Medulla oblongata (tissue), 1 donor: ENCODE results near the gene CDC73.
"Not testable (repeated sequence)": the region's sequence is repeated elsewhere in the genome, so short reads cannot be mapped to it uniquely, and the experiment has no call there.

Experiments used
- DNase-seq: peaks from one replicate; pipeline ENCODE4 v3.0.0-alpha.2; 2015; ENCODE audit errors: extremely low spot score

CDC73 gene

DNA sequence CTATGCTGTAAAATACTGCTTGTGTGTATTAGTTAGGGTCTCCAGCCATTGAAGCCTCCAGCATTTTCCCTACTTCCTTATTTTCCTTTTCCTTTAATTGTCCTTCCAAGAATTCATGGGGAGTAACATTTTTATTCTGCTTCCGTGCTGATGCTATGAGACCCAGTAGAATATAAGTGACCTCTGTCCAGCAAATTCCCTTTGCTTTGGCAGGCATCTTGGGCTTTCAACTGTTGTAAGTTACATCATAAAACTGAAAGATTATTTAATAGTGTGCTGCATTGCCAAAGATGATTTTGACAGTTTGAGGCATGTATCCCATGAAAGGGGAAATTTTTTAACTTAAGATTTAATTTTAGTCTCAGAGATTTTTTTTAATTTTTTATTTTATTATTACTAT, 112.7 kb downstream of the CDC73 start:
- DNase-seq = no peak

DNA sequence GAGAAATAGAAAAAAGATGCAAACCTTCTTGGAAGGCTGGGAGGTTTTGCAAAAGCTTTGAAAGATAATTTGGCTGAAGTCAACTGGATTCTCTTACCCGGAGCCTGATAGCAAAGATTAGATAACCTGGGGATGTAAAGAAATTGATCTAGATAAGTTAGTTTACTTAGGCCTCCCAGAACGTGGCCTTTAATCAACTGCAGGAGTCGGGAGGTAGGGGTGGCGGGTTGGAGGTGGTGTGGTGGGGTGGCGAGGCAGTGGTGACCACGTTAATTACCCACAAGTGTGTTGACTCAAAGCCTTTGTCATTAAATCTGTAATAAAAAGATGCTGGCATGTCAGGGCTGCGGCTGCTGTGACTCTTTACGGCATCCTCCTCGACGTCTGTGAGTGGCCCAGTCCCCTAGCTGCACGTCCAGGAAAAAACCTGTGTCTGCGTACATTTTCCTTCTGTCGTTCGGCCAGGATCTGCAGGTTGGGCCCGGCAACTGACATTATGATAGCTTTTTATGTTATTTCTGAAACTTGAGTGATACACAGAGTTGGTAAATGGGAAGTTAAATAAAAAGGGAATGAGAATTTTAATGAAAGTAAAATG, 115.6 kb downstream of the CDC73 start:
- DNase-seq = no peak

- no peak for DNase-seq
Observed at GRCh38 chr1:193240609-193241008, 118.8 kb downstream of the CDC73 start.

- DNase-seq = no peak
Observed at GRCh38 chr1:193241132-193241827, 119.4 kb downstream of the CDC73 start.

GRCh38 chr1:193242000-193242399, 120.2 kb downstream of the CDC73 start:
- DNase-seq = no peak

- DNase-seq = no peak
Observed at GRCh38 chr1:193249187-193249586, 127.4 kb downstream of the CDC73 start.

- no peak for DNase-seq
Observed at GRCh38 chr1:193251950-193252349, 130.1 kb downstream of the CDC73 start.

DNA sequence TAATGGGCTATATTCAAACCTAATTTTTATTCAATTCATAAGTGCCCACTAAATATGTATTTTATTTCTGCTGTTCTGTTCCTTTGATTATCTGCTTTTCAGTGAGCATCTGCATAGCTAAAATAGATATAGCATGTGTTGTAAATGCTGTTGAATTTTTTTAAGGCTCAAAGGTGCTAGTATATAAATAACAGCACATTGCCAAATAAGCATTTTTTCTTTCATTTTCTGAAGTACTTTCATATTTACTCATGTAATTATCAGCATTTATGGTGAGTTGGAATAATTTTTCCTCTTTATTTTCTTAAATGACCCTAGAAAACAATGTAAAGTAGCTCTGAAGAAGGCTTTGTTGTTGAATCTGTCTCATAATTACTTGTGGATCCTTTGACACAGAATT, 134.2 kb downstream of the CDC73 start:
- no peak for DNase-seq

- no peak for DNase-seq
Observed at GRCh38 chr1:193259636-193260035, 137.8 kb downstream of the CDC73 start.

DNA sequence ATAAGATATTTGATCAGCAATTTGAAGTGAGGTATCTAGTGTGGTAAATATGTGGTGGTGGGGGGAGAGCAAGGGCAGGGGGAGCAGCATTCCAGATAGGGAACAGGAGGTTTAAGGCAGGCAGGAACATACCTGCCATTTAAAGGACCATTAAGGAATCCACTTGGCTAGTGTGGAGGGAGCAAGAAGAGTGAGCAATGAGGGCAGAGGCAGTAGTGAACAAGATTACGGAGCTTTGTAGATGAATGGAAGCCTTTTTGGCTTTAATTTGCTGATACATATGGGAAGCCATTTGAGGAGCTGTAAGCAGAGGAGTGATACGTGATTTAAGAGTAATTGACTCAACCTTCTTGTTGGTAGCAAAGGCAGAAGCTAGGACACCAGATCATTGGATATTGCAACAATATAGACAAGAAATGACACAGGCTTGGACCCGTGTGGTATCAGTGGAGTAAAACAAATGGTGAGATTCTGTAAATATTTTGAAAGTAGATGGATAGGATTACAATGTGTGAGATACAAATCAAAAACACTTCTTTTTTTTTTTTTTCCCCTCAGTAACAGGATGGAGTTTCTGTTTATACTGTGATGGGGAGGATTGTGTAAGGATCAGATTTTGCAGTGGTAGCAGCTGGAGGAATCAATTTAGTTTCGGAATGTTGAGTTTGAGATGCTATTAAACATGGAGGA, 138.4 kb downstream of the CDC73 start:
- no peak for DNase-seq

DNA sequence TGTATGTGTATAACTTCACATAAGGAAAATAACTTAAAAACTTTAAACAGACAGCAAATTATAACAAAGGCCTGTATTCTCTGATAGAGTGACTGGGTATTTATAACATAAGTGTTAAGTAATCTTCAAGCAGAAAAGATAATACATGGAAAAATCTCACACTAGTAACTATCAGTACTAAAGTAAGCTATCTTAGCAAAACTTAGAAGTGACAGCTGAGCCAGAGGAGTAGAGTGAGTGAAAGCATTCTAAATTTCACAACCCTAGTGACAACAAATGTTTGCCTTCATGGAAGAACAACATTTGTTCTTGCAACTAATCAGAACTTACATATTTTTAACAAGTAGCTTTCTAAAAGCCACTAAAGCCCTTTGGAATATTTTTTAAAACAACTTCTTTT, 139.1 kb downstream of the CDC73 start:
- no peak for DNase-seq

DNA sequence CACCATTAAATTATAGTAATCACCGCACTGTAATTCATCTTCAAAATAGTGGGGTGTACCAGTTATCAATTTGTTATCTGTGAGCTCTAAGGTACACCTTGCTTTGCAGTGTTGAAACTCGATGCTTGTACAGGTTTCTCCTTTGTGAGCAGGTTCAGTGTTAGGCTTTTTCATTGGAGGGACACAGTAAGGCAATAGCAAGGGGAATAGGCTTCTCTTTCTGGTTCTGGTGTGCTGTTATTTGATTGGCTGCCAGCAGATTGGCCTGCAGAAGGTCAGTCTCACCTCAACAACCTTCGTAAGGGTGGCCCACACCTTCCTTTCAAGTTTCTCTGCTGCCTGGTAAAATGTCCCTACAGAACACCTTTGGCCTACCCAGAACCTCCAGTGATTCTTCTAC, 140.8 kb downstream of the CDC73 start:
- no peak for DNase-seq

GRCh38 chr1:193264313-193265065, 142.7 kb downstream of the CDC73 start:
- DNase-seq = no peak

DNA sequence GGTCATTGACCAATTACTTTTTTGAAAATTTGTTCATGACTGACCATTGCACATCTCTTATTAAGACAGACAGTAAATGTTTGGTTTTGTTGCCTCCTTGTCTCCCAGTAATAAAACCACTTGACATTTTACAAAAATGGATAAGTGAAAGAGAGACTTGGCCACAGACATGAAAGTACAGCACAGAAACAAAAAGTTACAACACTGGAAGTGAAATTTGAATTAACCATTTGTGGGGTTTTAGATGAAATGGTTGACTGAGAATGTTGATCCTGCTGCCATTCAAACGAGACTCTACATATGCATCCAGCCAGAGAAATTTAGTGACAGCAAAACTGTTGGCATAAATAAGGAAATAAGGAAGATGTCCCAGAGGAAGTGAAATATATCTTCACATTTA, 143.9 kb downstream of the CDC73 start:
- DNase-seq = no peak

- not testable (repeated sequence) for DNase-seq
Observed at GRCh38 chr1:193266794-193267193, 145.0 kb downstream of the CDC73 start.

DNA sequence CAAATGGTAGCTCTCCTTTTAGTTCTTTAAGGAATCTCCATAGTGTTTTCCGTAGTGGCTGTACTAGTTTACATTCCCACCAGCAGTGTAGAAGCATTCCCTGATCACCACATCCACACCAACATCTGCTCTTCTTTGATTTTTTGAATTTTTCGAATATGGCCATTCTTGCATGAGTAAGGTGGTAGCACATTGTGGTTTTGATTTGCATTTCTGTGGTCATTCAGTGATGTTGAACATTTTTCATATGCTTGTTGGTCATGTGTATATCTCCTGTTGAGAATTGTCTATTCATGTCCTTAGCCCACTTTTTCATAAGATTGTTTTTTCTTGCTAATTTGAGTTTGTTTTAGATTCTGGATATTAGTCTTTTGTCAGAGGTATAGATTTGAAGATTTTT, 149.2 kb downstream of the CDC73 start:
- DNase-seq = no peak

DNA sequence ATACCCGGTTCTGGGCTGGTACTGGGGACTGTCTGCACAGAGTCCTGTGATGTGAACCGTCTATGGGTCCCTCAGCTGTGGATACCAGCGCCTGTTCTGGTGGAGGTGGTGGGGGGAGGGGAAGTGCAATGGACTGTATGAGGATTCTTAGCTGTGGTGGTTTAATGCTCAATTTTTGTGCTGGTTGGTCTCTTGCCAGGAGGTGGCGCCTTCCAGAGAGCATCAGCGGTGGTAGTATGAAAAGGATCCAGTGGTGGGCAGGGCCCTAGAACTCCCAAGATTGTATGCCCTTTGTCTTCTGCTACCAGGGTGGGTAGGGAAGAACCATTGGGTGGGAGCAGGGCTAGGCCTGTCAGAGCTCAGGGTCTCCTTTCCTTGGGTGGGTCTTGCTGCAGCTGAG, 153.9 kb downstream of the CDC73 start:
- no peak for DNase-seq

DNA sequence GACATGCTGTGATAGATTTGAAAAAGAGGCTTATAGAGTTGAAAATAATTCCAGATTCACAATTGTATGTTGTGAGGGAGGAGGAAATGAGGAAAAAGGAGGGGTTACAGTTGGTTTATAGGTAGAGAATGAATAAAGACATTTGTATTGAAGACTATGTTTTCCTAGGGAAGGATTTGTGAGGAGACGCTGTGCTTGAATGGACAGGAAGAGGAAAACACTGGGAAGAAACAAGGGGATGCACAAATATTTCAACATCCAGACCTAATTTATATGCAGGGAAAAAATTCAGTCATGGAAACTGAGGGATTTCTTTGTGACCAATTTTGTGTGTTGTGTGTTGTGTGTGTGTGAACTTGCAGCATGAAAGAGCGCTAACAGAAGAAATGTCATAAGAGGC, 157.1 kb downstream of the CDC73 start:
- no peak for DNase-seq

DNA sequence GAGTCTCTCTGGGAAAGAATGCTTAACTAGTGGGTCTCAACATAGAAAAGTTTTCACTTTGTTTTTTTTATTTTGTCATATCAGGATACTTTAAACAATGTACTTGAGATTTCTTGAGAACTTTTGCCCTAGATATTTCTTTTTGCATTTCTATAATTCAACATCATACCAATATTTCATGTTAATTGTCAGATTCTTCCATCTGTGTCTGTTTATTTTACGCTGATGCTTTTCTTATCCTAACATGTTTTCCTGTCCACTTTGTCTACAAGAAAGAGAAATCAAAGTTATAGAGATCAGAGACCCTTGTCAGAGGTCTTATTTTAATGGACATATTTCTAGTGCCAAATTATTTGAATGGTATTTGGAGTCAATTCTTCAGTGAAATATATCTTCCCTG, 160.1 kb downstream of the CDC73 start:
- no peak for DNase-seq

DNA sequence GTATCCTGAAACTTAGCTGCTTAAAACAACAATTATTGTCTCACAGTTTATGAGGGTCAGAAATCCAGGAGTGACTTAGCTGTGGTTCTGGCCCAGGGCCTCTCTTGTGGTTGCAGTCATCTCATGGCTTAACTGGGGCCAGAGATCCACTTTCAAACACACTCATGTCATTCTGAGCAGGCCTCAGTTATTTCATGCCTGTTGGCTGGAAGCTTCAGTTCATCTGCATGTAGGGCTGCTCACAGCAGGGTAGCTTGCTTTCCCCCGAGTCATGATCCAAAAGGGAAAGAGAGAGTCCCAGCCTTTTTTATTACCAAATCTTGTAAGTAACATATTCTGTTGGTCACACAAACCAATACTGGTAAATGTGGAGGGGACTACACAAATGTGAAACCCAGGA, 161.2 kb downstream of the CDC73 start:
- no peak for DNase-seq

DNA sequence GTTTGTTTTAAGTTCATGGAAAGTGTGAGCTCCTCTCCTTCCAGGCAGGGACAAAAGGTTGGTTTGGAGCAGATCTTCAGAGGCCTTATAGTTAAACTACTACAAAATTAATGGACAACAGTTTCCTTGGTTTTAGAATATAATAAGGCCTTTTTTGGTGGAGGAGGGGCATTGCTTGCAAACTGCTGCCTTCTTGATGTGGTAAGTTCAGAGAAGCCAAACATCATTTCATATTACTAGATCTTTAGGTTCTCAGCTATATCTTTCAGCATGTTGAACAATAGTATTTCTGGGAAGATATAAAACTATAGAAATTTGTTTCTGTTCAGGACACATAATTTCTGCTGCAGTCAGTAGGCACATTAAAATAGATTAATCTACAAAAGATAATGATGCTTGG, 162.4 kb downstream of the CDC73 start:
- no peak for DNase-seq

DNA sequence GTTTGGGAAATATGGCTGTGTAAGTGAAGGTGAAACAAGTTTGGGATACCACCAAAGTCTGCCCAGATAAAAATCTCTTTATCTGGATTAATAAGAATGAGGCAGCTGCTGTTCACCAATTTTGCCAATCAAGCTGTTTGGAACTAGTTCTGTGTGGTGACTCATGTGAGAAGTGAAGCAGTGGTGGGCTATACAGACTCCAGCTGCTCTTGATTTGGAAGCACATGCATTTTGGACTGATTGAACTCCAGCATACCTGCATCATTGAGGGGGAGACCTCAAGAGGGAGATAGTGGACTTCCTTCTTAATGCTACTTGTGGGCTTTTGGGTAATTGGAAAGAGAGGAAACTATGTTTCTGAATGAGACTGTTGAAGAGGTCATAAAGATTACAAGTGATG, 163.8 kb downstream of the CDC73 start:
- DNase-seq = no peak
